ENCODE results near the gene GNG7. TPM values are rescaled to one million over a fixed set of nuclear protein-coding genes. Genes with fewer than 3 reads are reported as not detected.

Gene GNG7
- total RNA-seq, 1 donor from 2014 or later = 0.06 TPM

DNA sequence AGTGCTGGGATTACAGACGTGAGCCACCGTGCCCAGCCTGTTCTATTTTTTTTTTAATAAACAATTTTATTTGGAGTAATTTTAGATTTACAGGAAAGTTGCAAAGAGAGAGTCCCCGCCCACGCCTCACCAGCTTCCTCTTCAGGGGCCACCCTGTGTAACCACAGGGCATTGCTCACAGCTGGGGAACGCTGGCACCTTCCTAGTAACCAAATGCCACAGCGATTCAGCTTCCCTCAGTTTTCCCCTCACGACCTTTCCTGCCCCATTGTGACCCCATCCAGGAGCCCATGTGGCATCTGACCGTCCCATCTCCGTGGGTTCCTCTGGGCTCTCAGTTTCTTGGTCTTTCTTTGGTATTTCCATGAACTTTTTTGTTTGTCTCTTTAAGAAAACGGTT lies 83.9 kb downstream of the GNG7 start:
- H3K4me3 ChIP-seq (ENCODE audit: low read depth, low read length) = no peak overlapping the region
- DNase-seq (ENCODE audit: low read depth) = no peak
- TF ChIP-seq, protein P1, sequence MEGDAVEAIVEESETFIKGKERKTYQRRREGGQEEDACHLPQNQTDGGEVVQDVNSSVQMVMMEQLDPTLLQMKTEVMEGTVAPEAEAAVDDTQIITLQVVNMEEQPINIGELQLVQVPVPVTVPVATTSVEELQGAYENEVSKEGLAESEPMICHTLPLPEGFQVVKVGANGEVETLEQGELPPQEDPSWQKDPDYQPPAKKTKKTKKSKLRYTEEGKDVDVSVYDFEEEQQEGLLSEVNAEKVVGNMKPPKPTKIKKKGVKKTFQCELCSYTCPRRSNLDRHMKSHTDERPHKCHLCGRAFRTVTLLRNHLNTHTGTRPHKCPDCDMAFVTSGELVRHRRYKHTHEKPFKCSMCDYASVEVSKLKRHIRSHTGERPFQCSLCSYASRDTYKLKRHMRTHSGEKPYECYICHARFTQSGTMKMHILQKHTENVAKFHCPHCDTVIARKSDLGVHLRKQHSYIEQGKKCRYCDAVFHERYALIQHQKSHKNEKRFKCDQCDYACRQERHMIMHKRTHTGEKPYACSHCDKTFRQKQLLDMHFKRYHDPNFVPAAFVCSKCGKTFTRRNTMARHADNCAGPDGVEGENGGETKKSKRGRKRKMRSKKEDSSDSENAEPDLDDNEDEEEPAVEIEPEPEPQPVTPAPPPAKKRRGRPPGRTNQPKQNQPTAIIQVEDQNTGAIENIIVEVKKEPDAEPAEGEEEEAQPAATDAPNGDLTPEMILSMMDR (conservative IDR thresholded peaks at IDR 0.05; ENCODE audit: low read depth, low read length) = no peak

DNA sequence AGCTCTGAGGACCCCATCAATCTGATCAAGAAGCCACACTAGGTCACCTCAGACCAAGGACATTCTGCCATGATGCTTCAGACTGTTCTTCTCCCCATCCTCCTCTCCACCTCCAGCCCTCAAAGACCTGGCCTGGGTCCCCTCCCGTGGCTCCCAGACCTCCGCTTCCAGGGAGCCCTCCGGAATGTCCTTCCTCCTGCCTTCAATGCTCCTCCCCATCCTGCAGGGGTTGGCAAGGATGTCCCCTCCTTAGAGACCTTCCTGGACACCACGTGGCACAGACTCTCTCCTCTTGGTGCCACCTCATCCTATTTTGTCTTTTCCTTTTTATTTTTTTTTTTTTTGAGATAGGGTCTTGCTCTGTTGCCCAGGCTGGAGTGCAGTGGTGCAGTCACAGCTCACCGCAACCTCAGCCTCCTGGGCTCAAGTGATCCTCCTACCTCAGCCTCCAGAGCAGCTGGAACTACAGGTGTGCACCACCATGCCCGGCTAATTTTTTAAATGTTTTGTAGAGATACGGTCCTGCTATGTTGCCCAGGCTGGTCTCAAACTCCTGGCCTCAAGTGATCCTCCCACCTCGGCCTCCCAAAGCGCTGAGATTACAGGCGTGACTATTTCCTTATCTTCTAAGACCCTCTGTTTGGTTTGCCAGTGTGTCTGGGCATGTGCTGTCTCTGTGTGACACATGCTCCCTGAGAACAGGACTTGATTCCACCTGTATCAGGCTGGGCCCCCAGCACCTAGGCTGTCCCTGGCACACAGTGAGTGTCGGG lies 84.9 kb downstream of the GNG7 start:
- TF ChIP-seq, protein P1 (conservative IDR thresholded peaks at IDR 0.05; ENCODE audit: low read depth, low read length) = no peak
- no peak for DNase-seq (ENCODE audit: low read depth)

DNA sequence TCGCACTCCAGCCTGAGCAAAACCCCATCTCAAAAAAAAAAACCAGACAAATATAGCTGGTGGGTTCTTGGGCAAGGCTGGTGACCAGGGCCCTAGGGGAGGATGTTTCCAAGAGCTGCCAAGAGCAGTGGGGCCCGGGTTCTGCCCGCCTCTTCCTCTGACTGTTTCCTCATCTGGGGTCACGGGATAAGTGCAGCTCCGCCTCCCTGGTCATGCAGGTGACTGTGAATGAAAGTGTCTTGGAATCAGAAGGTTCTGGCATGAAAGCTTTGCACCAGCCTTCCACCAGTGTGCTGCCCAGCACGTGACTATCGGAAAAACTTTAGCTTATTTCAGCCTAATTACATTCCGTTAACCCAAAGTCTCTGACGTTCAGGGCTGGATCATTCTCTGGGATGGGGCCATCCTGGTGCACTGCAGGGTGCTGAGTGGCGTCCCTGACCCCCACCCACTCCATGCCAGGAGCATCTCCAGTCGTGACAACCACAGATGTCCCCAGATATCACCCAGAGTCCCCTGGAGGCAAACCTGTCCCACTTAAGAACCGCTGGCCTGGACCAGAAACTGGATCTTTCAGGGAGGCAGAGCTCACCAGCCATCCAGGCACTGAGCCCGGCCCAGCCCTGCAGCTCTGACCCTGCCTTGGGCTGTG lies 85.6 kb downstream of the GNG7 start:
- no peak for DNase-seq (ENCODE audit: low read depth)
- no peak overlapping the region for H3K4me3 ChIP-seq (ENCODE audit: low read depth, low read length)
- TF ChIP-seq, protein P1 (conservative IDR thresholded peaks at IDR 0.05; ENCODE audit: low read depth, low read length) = no peak

More for the DNA sequence above, 84.9 kb downstream of the GNG7 start:
- H3K4me3 ChIP-seq (ENCODE audit: low read depth, low read length) = no peak overlapping the region

DNA sequence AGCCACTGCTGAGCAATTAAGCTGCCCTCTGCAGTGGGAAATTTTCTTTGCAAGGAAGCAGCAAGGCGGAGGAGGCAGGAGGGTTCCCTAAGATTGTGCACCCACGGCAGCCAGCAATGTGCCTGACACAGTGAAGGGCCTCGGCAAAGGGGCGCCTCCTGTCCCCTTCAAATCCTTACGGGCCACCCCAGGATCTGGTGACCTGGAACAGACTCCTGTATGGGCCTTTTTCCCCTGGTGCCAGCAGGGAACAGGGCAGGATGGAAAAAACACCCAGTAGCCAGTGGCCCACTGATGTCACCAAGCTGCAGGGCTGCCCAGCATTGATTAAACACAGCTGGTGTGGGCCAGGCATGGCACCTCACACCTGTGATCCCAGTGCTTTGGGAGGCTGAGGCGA lies 86.7 kb downstream of the GNG7 start:
- DNase-seq (ENCODE audit: low read depth) = no peak
- TF ChIP-seq, protein P1 (conservative IDR thresholded peaks at IDR 0.05; ENCODE audit: low read depth, low read length) = no peak
- no peak overlapping the region for H3K4me3 ChIP-seq (ENCODE audit: low read depth, low read length)

DNA sequence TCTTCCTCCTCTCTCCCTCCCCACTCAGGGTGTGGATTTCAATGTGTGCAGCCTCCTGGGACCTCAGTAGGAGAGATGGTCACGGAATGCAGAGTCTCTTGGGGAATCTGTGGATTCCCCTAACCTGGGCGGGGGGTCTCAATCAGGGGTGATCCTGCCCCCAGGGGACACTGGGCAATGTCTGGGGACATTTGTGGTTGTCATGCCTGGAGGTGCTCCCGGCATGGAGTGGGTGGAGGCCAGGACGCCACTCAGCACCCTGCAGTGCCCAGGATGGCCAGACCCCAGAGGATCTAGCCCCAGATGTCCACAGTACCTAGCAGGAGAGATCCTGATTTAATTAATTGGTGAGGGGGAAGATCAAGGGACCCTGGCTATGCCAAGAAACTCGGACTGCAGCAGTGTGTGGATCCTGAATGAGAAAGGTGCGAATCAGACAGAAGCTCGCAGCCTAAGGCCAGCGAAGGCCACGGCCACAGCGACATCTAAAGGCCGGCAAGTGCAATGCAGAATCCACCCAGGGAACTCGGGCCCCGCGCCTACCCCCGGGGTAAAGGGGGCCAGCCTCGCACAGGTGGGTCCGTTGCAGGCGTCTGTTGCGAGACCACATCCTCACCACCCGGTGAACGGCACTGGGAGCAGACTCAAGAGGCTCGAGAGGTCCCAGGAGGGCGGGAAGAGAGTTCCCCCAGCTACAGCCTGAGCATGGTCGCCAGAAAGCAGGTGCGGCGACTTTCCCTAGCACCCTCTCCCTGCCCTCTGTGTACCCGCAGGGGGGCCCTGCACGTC lies 88.8 kb downstream of the GNG7 start:
- TF ChIP-seq, protein P1 (conservative IDR thresholded peaks at IDR 0.05; ENCODE audit: low read depth, low read length) = peak; percentile 92
- no peak overlapping the region for H3K4me3 ChIP-seq (ENCODE audit: low read depth, low read length)
- no peak for DNase-seq (ENCODE audit: low read depth)

DNA sequence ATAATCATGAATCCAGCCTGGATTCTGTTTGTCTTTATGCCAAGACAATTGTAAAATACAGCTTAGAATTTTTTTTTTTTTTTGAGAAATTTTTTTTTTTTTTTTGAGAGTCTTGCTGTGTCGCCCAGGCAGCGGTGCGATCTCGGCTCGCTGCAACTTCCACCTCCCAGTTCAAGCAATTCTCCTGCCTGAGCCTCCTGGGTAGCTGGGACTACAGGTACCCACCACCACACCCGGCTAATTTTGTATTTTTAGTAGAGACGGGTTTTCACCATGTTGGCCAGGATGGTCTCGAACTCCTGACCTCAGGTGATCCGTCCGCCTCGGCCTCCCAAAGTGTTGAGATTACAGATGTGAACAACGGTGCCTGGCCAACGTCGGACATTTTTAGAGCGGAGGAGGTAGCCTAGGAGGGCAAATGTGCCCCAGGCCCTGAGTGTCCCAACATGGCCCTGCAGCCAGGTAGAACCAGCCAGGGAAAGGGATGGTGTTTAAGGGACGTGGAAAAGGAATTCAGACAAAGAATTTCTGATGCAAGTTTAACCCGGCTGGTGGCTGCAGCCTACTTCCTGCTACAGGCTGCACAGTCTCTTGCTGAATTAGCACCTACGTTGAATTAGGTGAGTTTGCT lies 89.8 kb downstream of the GNG7 start:
- H3K4me3 ChIP-seq (ENCODE audit: low read depth, low read length) = no peak overlapping the region
- TF ChIP-seq, protein P1 (conservative IDR thresholded peaks at IDR 0.05; ENCODE audit: low read depth, low read length) = no peak
- no peak for DNase-seq (ENCODE audit: low read depth)

Data from epithelial cell of proximal tubule (primary cell).